Measurements from ENCODE around the gene METTL1.
A peak's percentile ranks its signal among the peaks of the same experiment; 100 is the strongest.

Gene METTL1

GRCh38 chr12:57758552-57759359 lies 13.1 kb downstream of the METTL1 start:
- Histone ChIP-seq H4K8ac (ENCODE audit: low read depth, low read length) (no peak overlapping the region), H2AK5ac (ENCODE audit: low read depth, low read length) (no peak overlapping the region), H3K4me3 (ENCODE audit: low read length in 2 of 2) (no peak overlapping the region), H3K79me1 (ENCODE audit: low read depth, low read length) (peaks cover 3% of the 10 kb centered on the region), H4K91ac (ENCODE audit: low read depth, low read length, poor library complexity) (no peak overlapping the region), H2BK12ac (ENCODE audit: low read length) (no peak overlapping the region), H3K4ac (ENCODE audit: low read length) (no peak overlapping the region), H2AFZ (ENCODE audit: low read length) (no peak overlapping the region), H2BK15ac (ENCODE audit: low read length) (no peak overlapping the region), H3K23ac (ENCODE audit: low read depth, low read length, poor library complexity) (no peak overlapping the region), H3K27ac (replicated peaks; ENCODE audit: low read length) (no peak overlapping the region), H3K4me2 (ENCODE audit: insufficient read depth, low read length, poor library complexity, severe bottlenecking) (no peak overlapping the region), H3K14ac (ENCODE audit: low read length) (no peak overlapping the region), H3K18ac (ENCODE audit: low read length) (no peak overlapping the region), H2BK5ac (ENCODE audit: low read length) (no peak overlapping the region), H3K4me1 (ENCODE audit: control insufficient read depth in 2 of 2, insufficient read depth in 1 of 2, low read depth in 1 of 2, low read length in 2 of 2) (peaks cover 13 to 16% of the 10 kb centered on the region in 2 donors), H3K9me3 (replicated peaks in 1 of 2; ENCODE audit: control insufficient read depth in 2 of 2, insufficient read depth in 1 of 2, low read depth in 1 of 2, low read length in 2 of 2) (no peaks in the 10 kb centered on the region), H2BK120ac (ENCODE audit: low read depth, low read length) (no peak overlapping the region), H3K27me3 (ENCODE audit: control insufficient read depth in 3 of 3, insufficient read depth in 3 of 3, low read depth in 1 of 3, low read length in 3 of 3) (peaks cover 0 to 21% (median 3%) of the 10 kb centered on the region in 3 experiments), H3K36me3 (replicated peaks in 1 of 2; ENCODE audit: control insufficient read depth in 2 of 2, insufficient read depth in 2 of 2, low read length in 2 of 2) (peaks cover 10 to 60% of the 10 kb centered on the region in 2 donors), H3K9ac (ENCODE audit: low read depth, low read length, poor library complexity) (no peak overlapping the region)
- no CpG with 5 or more reads among the region's 25 CpGs for WGBS, 2 donors (ENCODE audit: extremely low coverage in 2 of 2, insufficient read length in 2 of 2, insufficient replicate concordance in 1 of 2)
- no peak for DNase-seq (ENCODE audit: low spot score)

DNA sequence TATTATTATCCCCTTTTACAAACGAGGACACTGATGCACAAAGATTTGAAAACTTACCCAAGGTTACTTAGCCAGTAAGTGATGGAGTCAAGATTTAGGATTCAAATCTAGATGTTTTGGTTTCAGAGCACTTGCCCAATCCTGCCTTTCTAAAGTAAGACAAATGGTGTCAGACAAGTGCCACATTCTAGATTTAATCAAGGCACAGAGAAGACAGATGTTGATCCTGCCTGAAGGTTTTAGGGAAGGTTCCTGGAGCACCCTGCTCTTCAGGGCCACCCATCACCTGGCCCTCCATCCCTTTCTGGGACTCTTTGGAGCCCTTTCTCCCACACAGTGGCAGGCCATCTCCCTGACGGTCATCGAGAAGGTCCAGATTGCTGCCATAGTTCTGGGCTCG lies 14.1 kb downstream of the METTL1 start:
- Histone ChIP-seq H2BK12ac (ENCODE audit: low read length) (no peak overlapping the region), H3K4me3 (ENCODE audit: low read length in 2 of 2) (no peak overlapping the region), H3K9ac (ENCODE audit: low read depth, low read length, poor library complexity) (no peak overlapping the region), H3K4ac (ENCODE audit: low read length) (no peak overlapping the region), H3K27ac (replicated peaks; ENCODE audit: low read length) (no peak overlapping the region), H4K91ac (ENCODE audit: low read depth, low read length, poor library complexity) (no peak overlapping the region), H2BK15ac (ENCODE audit: low read length) (no peak overlapping the region), H3K27me3 (ENCODE audit: control insufficient read depth in 3 of 3, insufficient read depth in 3 of 3, low read depth in 1 of 3, low read length in 3 of 3) (peaks cover 0 to 13% (median 3%) of the 10 kb centered on the region in 3 experiments), H2BK120ac (ENCODE audit: low read depth, low read length) (no peak overlapping the region), H3K79me1 (ENCODE audit: low read depth, low read length) (peaks cover 3% of the 10 kb centered on the region), H3K9me3 (replicated peaks in 1 of 2; ENCODE audit: control insufficient read depth in 2 of 2, insufficient read depth in 1 of 2, low read depth in 1 of 2, low read length in 2 of 2) (no peaks in the 10 kb centered on the region), H3K14ac (ENCODE audit: low read length) (no peak overlapping the region), H3K23ac (ENCODE audit: low read depth, low read length, poor library complexity) (no peak overlapping the region), H2AFZ (ENCODE audit: low read length) (no peak overlapping the region), H3K4me2 (ENCODE audit: insufficient read depth, low read length, poor library complexity, severe bottlenecking) (no peak overlapping the region), H4K8ac (ENCODE audit: low read depth, low read length) (no peak overlapping the region), H2BK5ac (ENCODE audit: low read length) (no peak overlapping the region), H2AK5ac (ENCODE audit: low read depth, low read length) (no peak overlapping the region), H3K4me1 (ENCODE audit: control insufficient read depth in 2 of 2, insufficient read depth in 1 of 2, low read depth in 1 of 2, low read length in 2 of 2) (peaks cover 18 to 26% of the 10 kb centered on the region in 2 donors), H3K18ac (ENCODE audit: low read length) (no peak overlapping the region), H3K36me3 (replicated peaks in 1 of 2; ENCODE audit: control insufficient read depth in 2 of 2, insufficient read depth in 2 of 2, low read length in 2 of 2) (peaks cover 10 to 50% of the 10 kb centered on the region in 2 donors)
- WGBS, 2 donors (ENCODE audit: extremely low coverage in 2 of 2, insufficient read length in 2 of 2, insufficient replicate concordance in 1 of 2), result no CpG with 5 or more reads among the region's 4 CpGs
- DNase-seq (ENCODE audit: low spot score), result no peak

DNA sequence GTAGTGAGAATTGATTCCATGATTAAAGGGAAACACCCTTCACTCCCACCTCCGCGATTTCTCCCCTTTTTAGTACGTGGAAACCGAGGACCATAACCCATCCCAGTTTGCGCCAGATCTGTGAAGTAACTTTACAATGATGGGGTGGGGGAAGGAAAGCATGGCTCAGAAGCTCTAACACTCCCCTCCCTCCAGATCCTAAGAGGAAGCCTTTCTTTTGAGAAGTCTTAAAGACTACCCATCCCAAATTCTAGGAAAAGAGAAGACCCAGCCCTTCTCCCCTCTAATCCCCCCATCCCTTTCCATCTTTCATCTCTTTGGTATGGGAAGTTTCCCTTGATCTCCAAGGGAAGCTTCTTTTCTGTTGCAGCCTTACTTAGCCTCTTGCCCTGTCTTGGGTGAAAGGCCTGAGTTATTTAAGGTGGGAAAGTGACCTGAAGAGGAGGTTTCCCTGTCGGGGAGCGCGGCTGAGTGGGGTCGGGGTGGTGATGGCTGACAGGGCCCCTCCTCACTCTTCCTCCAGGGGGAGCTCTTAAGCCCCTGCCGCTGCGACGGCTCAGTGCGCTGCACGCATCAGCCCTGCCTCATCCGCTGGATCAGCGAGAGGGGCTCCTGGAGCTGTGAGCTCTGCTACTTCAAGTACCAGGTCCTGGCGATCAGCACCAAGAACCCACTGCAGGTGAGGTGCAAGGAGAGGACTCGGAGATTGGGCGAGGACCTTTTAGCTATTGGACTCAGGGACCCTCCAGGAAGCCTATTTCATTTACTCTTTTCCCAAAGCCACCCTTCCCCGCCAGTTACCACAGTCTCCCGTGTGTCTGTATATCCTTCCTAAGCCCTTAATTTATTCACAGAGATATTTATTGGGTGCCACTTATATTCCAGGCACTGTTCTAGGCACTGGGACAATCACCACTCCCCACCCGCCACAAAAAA lies 15.2 kb downstream of the METTL1 start:
- no peak overlapping the region for H3K14ac ChIP-seq (ENCODE audit: low read length)
- no peak for DNase-seq (ENCODE audit: low spot score)
- H2BK15ac ChIP-seq (ENCODE audit: low read length), result no peak overlapping the region
- no peak overlapping the region for H4K91ac ChIP-seq (ENCODE audit: low read depth, low read length, poor library complexity)
- no peak overlapping the region for H2BK5ac ChIP-seq (ENCODE audit: low read length)
- H3K27ac ChIP-seq (replicated peaks; ENCODE audit: low read length), result no peak overlapping the region
- H3K23ac ChIP-seq (ENCODE audit: low read depth, low read length, poor library complexity), result no peak overlapping the region
- H3K18ac ChIP-seq (ENCODE audit: low read length), result no peak overlapping the region
- no peak overlapping the region for H2AFZ ChIP-seq (ENCODE audit: low read length)
- peaks cover 7% of the 10 kb centered on the region for H3K79me1 ChIP-seq (ENCODE audit: low read depth, low read length)
- no peak overlapping the region for H3K9ac ChIP-seq (ENCODE audit: low read depth, low read length, poor library complexity)
- no peak overlapping the region for H4K8ac ChIP-seq (ENCODE audit: low read depth, low read length)
- no peaks in the 10 kb centered on the region for H3K9me3 ChIP-seq (replicated peaks in 1 of 2; ENCODE audit: control insufficient read depth in 2 of 2, insufficient read depth in 1 of 2, low read depth in 1 of 2, low read length in 2 of 2)
- no peak overlapping the region for H2BK12ac ChIP-seq (ENCODE audit: low read length)
- no CpG with 5 or more reads among the region's 22 CpGs for WGBS, 2 donors (ENCODE audit: extremely low coverage in 2 of 2, insufficient read length in 2 of 2, insufficient replicate concordance in 1 of 2)
- H3K27me3 ChIP-seq (ENCODE audit: control insufficient read depth in 3 of 3, insufficient read depth in 3 of 3, low read depth in 1 of 3, low read length in 3 of 3), result peaks cover 0 to 13% (median 3%) of the 10 kb centered on the region in 3 experiments
- H3K4me3 ChIP-seq (ENCODE audit: low read length in 2 of 2), result peak overlapping the region in 1 of 2 donors; percentile 58
- H2AK5ac ChIP-seq (ENCODE audit: low read depth, low read length), result no peak overlapping the region
- H2BK120ac ChIP-seq (ENCODE audit: low read depth, low read length), result no peak overlapping the region
- peaks cover 10 to 42% of the 10 kb centered on the region in 2 donors for H3K36me3 ChIP-seq (replicated peaks in 1 of 2; ENCODE audit: control insufficient read depth in 2 of 2, insufficient read depth in 2 of 2, low read length in 2 of 2)
- peak overlapping the region; percentile 12 for H3K4me2 ChIP-seq (ENCODE audit: insufficient read depth, low read length, poor library complexity, severe bottlenecking)
- H3K4me1 ChIP-seq (ENCODE audit: control insufficient read depth in 2 of 2, insufficient read depth in 1 of 2, low read depth in 1 of 2, low read length in 2 of 2), result peaks cover 20 to 29% of the 10 kb centered on the region in 2 donors
- H3K4ac ChIP-seq (ENCODE audit: low read length), result no peak overlapping the region
